HepG2 (cell line): ENCODE results near the gene SLC22A23. TPM values are rescaled to one million over a fixed set of nuclear protein-coding genes. Genes with fewer than 3 reads are reported as not detected.

Experiments used
- CBX2 ChIP-seq, 2 experiments: fragments of 200-600 bp in 1 of 2; sonication (generic); formaldehyde crosslinking in 1 of 2; IDR thresholded peaks; 2 replicates each; pipeline versions ENCODE4 v1.7.0 to v1.8.1; 2018 to 2022; ENCODE audit warnings: low read depth in 2 of 2, low read length in 1 of 2, mild to moderate bottlenecking in 1 of 2, missing genetic modification reagents in 1 of 2
- HMGXB3 ChIP-seq: sonication (generic); formaldehyde crosslinking; IDR thresholded peaks from 2 replicates; pipeline ENCODE4 v1.4.0; 2020; ENCODE audit warnings: missing genetic modification reagents, borderline replicate concordance
- IRF2 ChIP-seq: IDR thresholded peaks from 2 replicates; pipeline ENCODE4 v1.6.1; 2018; ENCODE audit warnings: missing genetic modification reagents, missing compliant biosample characterization
- MED1 ChIP-seq: sonication (generic); formaldehyde crosslinking; IDR thresholded peaks from 2 replicates; pipeline ENCODE4 v1.4.0; 2020; ENCODE audit warnings: missing genetic modification reagents
- MYNN ChIP-seq: sonication (generic); formaldehyde crosslinking; IDR thresholded peaks from 2 replicates; pipeline ENCODE4 v1.4.0; 2020; ENCODE audit warnings: mild to moderate bottlenecking, low read depth, missing genetic modification reagents
- PBX2 ChIP-seq: IDR thresholded peaks from 2 replicates; pipeline ENCODE4 v1.6.1; 2016; ENCODE audit warnings: control low read depth
- PCBP2 ChIP-seq: fragments of 200-400 bp; formaldehyde crosslinking; optimal IDR thresholded peaks from 2 replicates; pipeline ENCODE3; 2018; ENCODE audit warnings: low read length, low read depth; ENCODE audit not compliant: poor library complexity, severe bottlenecking
- PHF20 ChIP-seq: sonication (generic); formaldehyde crosslinking; IDR thresholded peaks from 2 replicates; pipeline ENCODE4 v1.5.0; 2020; ENCODE audit warnings: mild to moderate bottlenecking, missing genetic modification reagents
- TMF1 ChIP-seq: sonication (generic); formaldehyde crosslinking; IDR thresholded peaks from 2 replicates; pipeline ENCODE4 v1.8.1; 2022; ENCODE audit warnings: low read depth, missing genetic modification reagents
- ZBTB3 ChIP-seq: sonication (generic); formaldehyde crosslinking; IDR thresholded peaks from 2 replicates; pipeline ENCODE4 v1.4.0; 2020; ENCODE audit warnings: low read depth, mild to moderate bottlenecking, moderate library complexity, missing genetic modification reagents, borderline replicate concordance
- ZNF550 ChIP-seq: sonication (generic); formaldehyde crosslinking; IDR thresholded peaks from 2 replicates; pipeline ENCODE4 v1.4.0; 2020; ENCODE audit warnings: mild to moderate bottlenecking, missing genetic modification reagents, borderline replicate concordance
- ZNF747 ChIP-seq: sonication (generic); formaldehyde crosslinking; IDR thresholded peaks from 2 replicates; pipeline ENCODE4 v1.8.1; 2023; ENCODE audit warnings: missing genetic modification reagents, mild to moderate bottlenecking, borderline replicate concordance
- polyA plus RNA-seq, 8 experiments: library from polyadenylated mRNA; depleted of rRNA in 3 of 8; stranded (reverse) in 7 of 8; unstranded in 1 of 8; fragments of >200 nt; fragmentation: Illumina TruSeq in 4 of 8; extraction: Trizol in 4 of 8; gene quantifications; 2 replicates each; pipeline versions ENCODE4 v1.2.1 to v1.2.3, GENCODE V29; 2011 to 2016; ENCODE audit warnings: low read depth in 4 of 8, missing spikeins in 1 of 8, mixed read lengths in 1 of 8; ENCODE audit not compliant: insufficient read depth in 1 of 8
- total RNA-seq, 5 experiments: library from RNA; depleted of rRNA; stranded (reverse); fragments of >200 nt; fragmentation: Illumina TruSeq; extraction: Trizol; gene quantifications; 2 replicates each; pipeline ENCODE4 v1.2.3, GENCODE V29; 2016; ENCODE audit warnings: low read depth in 1 of 5
- TF ChIP-seq, protein P1 (sequence below): sonication (generic); formaldehyde crosslinking; IDR thresholded peaks from 2 replicates; pipeline ENCODE4 v1.4.0; 2020; ENCODE audit warnings: missing genetic modification reagents, borderline replicate concordance

Gene SLC22A23
- total and polyA plus RNA-seq, 2 of the 13 experiments (the other 11 are each of a cell fraction or from before 2014, with no cell fraction given): 11.8 to 17.5 TPM

DNA sequence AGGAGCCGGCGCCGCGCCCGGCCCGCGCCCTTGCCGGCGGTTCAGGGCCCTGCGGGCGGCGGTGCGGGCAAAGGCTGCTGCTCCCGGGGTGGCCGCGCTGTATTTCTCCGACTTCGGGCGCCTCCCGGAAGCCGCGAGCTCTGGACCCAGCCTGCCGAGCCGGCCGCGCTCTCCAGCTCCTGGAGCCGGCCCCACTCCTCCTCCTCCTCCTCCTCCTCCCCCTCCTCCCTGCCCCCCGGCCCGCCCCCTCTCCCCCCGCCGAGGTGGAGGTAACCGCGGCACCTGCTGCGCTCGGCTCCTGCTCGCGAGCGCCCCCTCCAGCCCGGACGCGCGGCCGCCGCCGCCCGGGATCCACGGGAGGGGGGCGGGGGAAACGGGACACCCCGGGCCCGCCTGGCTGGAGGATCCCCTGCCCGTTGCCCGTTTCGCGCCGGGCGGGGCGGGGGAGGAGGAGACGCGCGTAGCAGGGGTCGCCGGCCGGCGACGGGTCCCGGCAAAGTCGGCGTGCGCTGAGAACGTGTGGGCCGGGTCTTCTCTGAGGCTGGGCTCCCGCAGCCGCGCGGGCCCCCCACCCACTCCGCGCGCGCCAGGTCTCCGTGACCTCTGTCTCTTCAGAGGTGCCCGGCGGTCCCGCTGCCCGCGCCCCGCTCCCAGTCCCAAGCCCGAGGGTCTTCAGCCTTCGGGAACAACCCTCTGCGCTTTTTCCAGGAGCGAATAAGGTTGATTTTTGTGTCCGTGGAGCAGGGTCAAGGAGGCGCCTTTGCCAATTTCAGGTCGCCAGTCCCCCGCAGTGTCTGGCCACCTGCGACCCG, at the start of gene SLC22A23 (continued):
- TF ChIP-seq PCBP2: no peak
- no peak for TF ChIP-seq PBX2 (CRISPR knock-in tag)
- peak; percentile 28; the same call in 1 of the 2 replicates for TF ChIP-seq IRF2 (CRISPR knock-in tag)
- TF ChIP-seq CBX2 (IDR thresholded peaks at IDR 0.05; ENCODE audit: low read depth, low read length): no peak
- no peak for TF ChIP-seq CBX2 (CRISPR knock-in tag; IDR thresholded peaks at IDR 0.05; ENCODE audit: low read depth)
- TF ChIP-seq PHF20 (CRISPR knock-in tag): no peak
- TF ChIP-seq, protein P1, sequence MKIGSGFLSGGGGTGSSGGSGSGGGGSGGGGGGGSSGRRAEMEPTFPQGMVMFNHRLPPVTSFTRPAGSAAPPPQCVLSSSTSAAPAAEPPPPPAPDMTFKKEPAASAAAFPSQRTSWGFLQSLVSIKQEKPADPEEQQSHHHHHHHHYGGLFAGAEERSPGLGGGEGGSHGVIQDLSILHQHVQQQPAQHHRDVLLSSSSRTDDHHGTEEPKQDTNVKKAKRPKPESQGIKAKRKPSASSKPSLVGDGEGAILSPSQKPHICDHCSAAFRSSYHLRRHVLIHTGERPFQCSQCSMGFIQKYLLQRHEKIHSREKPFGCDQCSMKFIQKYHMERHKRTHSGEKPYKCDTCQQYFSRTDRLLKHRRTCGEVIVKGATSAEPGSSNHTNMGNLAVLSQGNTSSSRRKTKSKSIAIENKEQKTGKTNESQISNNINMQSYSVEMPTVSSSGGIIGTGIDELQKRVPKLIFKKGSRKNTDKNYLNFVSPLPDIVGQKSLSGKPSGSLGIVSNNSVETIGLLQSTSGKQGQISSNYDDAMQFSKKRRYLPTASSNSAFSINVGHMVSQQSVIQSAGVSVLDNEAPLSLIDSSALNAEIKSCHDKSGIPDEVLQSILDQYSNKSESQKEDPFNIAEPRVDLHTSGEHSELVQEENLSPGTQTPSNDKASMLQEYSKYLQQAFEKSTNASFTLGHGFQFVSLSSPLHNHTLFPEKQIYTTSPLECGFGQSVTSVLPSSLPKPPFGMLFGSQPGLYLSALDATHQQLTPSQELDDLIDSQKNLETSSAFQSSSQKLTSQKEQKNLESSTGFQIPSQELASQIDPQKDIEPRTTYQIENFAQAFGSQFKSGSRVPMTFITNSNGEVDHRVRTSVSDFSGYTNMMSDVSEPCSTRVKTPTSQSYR: peak; percentile 71; the same call in 1 of the 2 replicates
- TF ChIP-seq TMF1 (CRISPR knock-in tag): peak; percentile 57; the same call in 1 of the 2 replicates
- no peak; the same call in 1 of the 2 replicates for TF ChIP-seq ZNF747 (CRISPR knock-in tag)
- no peak for TF ChIP-seq ZBTB3 (CRISPR knock-in tag)
- no peak for TF ChIP-seq HMGXB3 (CRISPR knock-in tag)
- no peak for TF ChIP-seq MYNN (CRISPR knock-in tag)
- TF ChIP-seq MED1: peak; percentile 69
- no peak for TF ChIP-seq ZNF550 (CRISPR knock-in tag)
